ENCODE results near the gene FIGNL1.

The FIGNL1 gene

GRCh38 chr7:50428911-50429310 lies 21.2 kb downstream of the FIGNL1 start:
- Mint-ChIP-seq H3K9me3 (no peaks in the 10 kb centered on the region), H3K36me3 (no peaks in the 10 kb centered on the region), H3K27ac (no peak overlapping the region), H3K27me3 (no peaks in the 10 kb centered on the region), H3K4me1 (no peaks in the 10 kb centered on the region), H3K4me3 (no peak overlapping the region)
- CTCF ChIA-PET, result interaction anchor here (1.1 kb wide), 1 partner anchor 11 kb away, joined by 4 read pairs; no protein-coding TSS in a partner anchor
- DNase-seq, result no peak

- H3K27ac Mint-ChIP-seq, result no peak overlapping the region
- H3K27me3 Mint-ChIP-seq, result peaks cover 5% of the 10 kb centered on the region
- no peaks in the 10 kb centered on the region for H3K36me3 Mint-ChIP-seq
- CTCF ChIA-PET, result interaction anchor here (1.4 to 2.3 kb wide), 3 partner anchors 9 to 285 kb away, joined by 4 to 12 read pairs (median 6); no protein-coding TSS in a partner anchor
- no peak for DNase-seq
- no peaks in the 10 kb centered on the region for H3K4me1 Mint-ChIP-seq
- H3K4me3 Mint-ChIP-seq, result no peak overlapping the region
- no peaks in the 10 kb centered on the region for H3K9me3 Mint-ChIP-seq
Observed at GRCh38 chr7:50427518-50427917, 22.6 kb downstream of the FIGNL1 start.

- CTCF ChIA-PET, result interaction anchor here (0.8 to 2.3 kb wide), 5 partner anchors 8 to 284 kb away, joined by 3 to 12 read pairs (median 4); no protein-coding TSS in a partner anchor
- Mint-ChIP-seq H3K4me1 (no peaks in the 10 kb centered on the region), H3K4me3 (no peak overlapping the region), H3K27ac (no peak overlapping the region), H3K27me3 (peaks cover 5% of the 10 kb centered on the region), H3K9me3 (no peaks in the 10 kb centered on the region), H3K36me3 (no peaks in the 10 kb centered on the region)
- DNase-seq, result no peak
Observed at GRCh38 chr7:50426280-50427045, 23.7 kb downstream of the FIGNL1 start.

- CTCF ChIA-PET, result interaction anchor here (1.5 kb wide), 1 partner anchor 282 kb away, joined by 3 read pairs; no protein-coding TSS in a partner anchor
- no peak overlapping the region for H3K4me3 Mint-ChIP-seq
- H3K36me3 Mint-ChIP-seq, result no peaks in the 10 kb centered on the region
- H3K27me3 Mint-ChIP-seq, result peaks cover 12% of the 10 kb centered on the region
- DNase-seq, result no peak
- no peaks in the 10 kb centered on the region for H3K4me1 Mint-ChIP-seq
- no peak overlapping the region for H3K27ac Mint-ChIP-seq
- no peaks in the 10 kb centered on the region for H3K9me3 Mint-ChIP-seq
Observed at GRCh38 chr7:50425318-50425717, 24.8 kb downstream of the FIGNL1 start.

- no peaks in the 10 kb centered on the region for H3K4me1 Mint-ChIP-seq
- CTCF ChIA-PET, result interaction anchor here (0.8 to 2.8 kb wide), 2 partner anchors 21 to 281 kb away, joined by 3 to 6 read pairs; no protein-coding TSS in a partner anchor
- no peaks in the 10 kb centered on the region for H3K9me3 Mint-ChIP-seq
- H3K27me3 Mint-ChIP-seq, result peaks cover 15% of the 10 kb centered on the region
- H3K27ac Mint-ChIP-seq, result no peak overlapping the region
- H3K4me3 Mint-ChIP-seq, result no peak overlapping the region
- DNase-seq, result no peak
- no peaks in the 10 kb centered on the region for H3K36me3 Mint-ChIP-seq
Observed at GRCh38 chr7:50423860-50424259, 26.3 kb downstream of the FIGNL1 start.

GRCh38 chr7:50422858-50423257 lies 27.3 kb downstream of the FIGNL1 start:
- H3K27me3 Mint-ChIP-seq, result peaks cover 18% of the 10 kb centered on the region
- CTCF ChIA-PET, result interaction anchor here (0.9 to 9.2 kb wide), 6 partner anchors 24 to 330 kb away, joined by 3 to 117 read pairs (median 11); partner anchors contain the start of gene ZPBP
- DNase-seq, result no peak
- no peaks in the 10 kb centered on the region for H3K36me3 Mint-ChIP-seq
- H3K27ac Mint-ChIP-seq, result no peak overlapping the region
- no peak overlapping the region for H3K4me3 Mint-ChIP-seq
- H3K9me3 Mint-ChIP-seq, result no peaks in the 10 kb centered on the region
- H3K4me1 Mint-ChIP-seq, result peaks cover 3% of the 10 kb centered on the region

GRCh38 chr7:50421043-50421442 lies 29.1 kb downstream of the FIGNL1 start:
- Mint-ChIP-seq H3K9me3 (no peaks in the 10 kb centered on the region), H3K4me3 (no peak overlapping the region), H3K27me3 (peaks cover 18% of the 10 kb centered on the region), H3K36me3 (no peaks in the 10 kb centered on the region), H3K27ac (no peak overlapping the region), H3K4me1 (peaks cover 20% of the 10 kb centered on the region)
- CTCF ChIA-PET, result interaction anchor here (1.4 to 9.2 kb wide), 7 partner anchors 17 to 328 kb away, joined by 4 to 117 read pairs (median 16); partner anchors contain the start of gene ZPBP
- no peak for DNase-seq

GRCh38 chr7:50418526-50419290 lies 31.4 kb downstream of the FIGNL1 start:
- DNase-seq, result no peak
- peaks cover 34% of the 10 kb centered on the region for H3K4me1 Mint-ChIP-seq
- peaks cover 18% of the 10 kb centered on the region for H3K27me3 Mint-ChIP-seq
- H3K4me3 Mint-ChIP-seq, result no peak overlapping the region
- CTCF ChIA-PET, result interaction anchor here (0.8 to 9.2 kb wide), 41 partner anchors 8 to 329 kb away, joined by 3 to 117 read pairs (median 5); partner anchors contain the start of genes FIGNL1, IKZF1 and ZPBP
- H3K9me3 Mint-ChIP-seq, result no peaks in the 10 kb centered on the region
- H3K27ac Mint-ChIP-seq, result no peak overlapping the region
- H3K36me3 Mint-ChIP-seq, result no peaks in the 10 kb centered on the region

- CTCF ChIA-PET, result interaction anchor here (0.6 to 9.2 kb wide), 43 partner anchors 9 to 329 kb away, joined by 3 to 117 read pairs (median 5); partner anchors contain the start of genes FIGNL1, IKZF1 and ZPBP
- Mint-ChIP-seq H3K4me1 (peaks cover 34% of the 10 kb centered on the region), H3K9me3 (no peaks in the 10 kb centered on the region)
Observed at GRCh38 chr7:50418086-50418515, 32.0 kb downstream of the FIGNL1 start.

GRCh38 chr7:50416527-50417182 lies 33.5 kb downstream of the FIGNL1 start:
- no peaks in the 10 kb centered on the region for H3K9me3 Mint-ChIP-seq
- H3K27ac Mint-ChIP-seq, result peak overlapping the region; percentile 68
- H3K27me3 Mint-ChIP-seq, result peaks cover 13% of the 10 kb centered on the region
- CTCF ChIA-PET, result interaction anchor here (0.6 to 9.2 kb wide), 25 partner anchors 11 to 323 kb away, joined by 3 to 117 read pairs (median 7); partner anchors contain the start of genes IKZF1 and ZPBP
- peaks cover 39% of the 10 kb centered on the region for H3K4me1 Mint-ChIP-seq
- no peak for DNase-seq
- H3K4me3 Mint-ChIP-seq, result peak overlapping the region; percentile 70
- no peaks in the 10 kb centered on the region for H3K36me3 Mint-ChIP-seq

More at GRCh38 chr7:50418086-50418515, 32.0 kb downstream of the FIGNL1 start:
- no peak overlapping the region for H3K4me3 Mint-ChIP-seq
- no peaks in the 10 kb centered on the region for H3K36me3 Mint-ChIP-seq
- peaks cover 16% of the 10 kb centered on the region for H3K27me3 Mint-ChIP-seq
- H3K27ac Mint-ChIP-seq, result no peak overlapping the region
- DNase-seq, result peak; percentile 83

- H3K4me3 Mint-ChIP-seq, result peak overlapping the region; percentile 70
- peaks cover 43% of the 10 kb centered on the region for H3K4me1 Mint-ChIP-seq
- no peaks in the 10 kb centered on the region for H3K9me3 Mint-ChIP-seq
- peak overlapping the region; percentile 35 for H3K27ac Mint-ChIP-seq
- CTCF ChIA-PET, result interaction anchor here (0.7 to 9.2 kb wide), 15 partner anchors 11 to 323 kb away, joined by 3 to 117 read pairs (median 15); partner anchors contain the start of genes IKZF1 and ZPBP
- H3K27me3 Mint-ChIP-seq, result peaks cover 9% of the 10 kb centered on the region
- peak; percentile 43 for DNase-seq
- H3K36me3 Mint-ChIP-seq, result no peaks in the 10 kb centered on the region
Observed at GRCh38 chr7:50415844-50416364, 34.2 kb downstream of the FIGNL1 start.

- peaks cover 3% of the 10 kb centered on the region for H3K36me3 Mint-ChIP-seq
- CTCF ChIA-PET, result interaction anchor here (0.7 to 9.2 kb wide), 3 partner anchors 43 to 271 kb away, joined by 3 to 117 read pairs (median 3); no protein-coding TSS in a partner anchor
- H3K4me3 Mint-ChIP-seq, result no peak overlapping the region
- H3K27ac Mint-ChIP-seq, result no peak overlapping the region
- H3K4me1 Mint-ChIP-seq, result peaks cover 63% of the 10 kb centered on the region
- DNase-seq, result no peak
- peaks cover 3% of the 10 kb centered on the region for H3K27me3 Mint-ChIP-seq
- H3K9me3 Mint-ChIP-seq, result no peaks in the 10 kb centered on the region
Observed at GRCh38 chr7:50413561-50413960, 36.6 kb downstream of the FIGNL1 start.

- H3K4me1 Mint-ChIP-seq, result peaks cover 61% of the 10 kb centered on the region
- no peaks in the 10 kb centered on the region for H3K27me3 Mint-ChIP-seq
- H3K36me3 Mint-ChIP-seq, result peaks cover 3% of the 10 kb centered on the region
- no peak overlapping the region for H3K4me3 Mint-ChIP-seq
- CTCF ChIA-PET, result interaction anchor here (1.5 kb wide), 1 partner anchor 270 kb away, joined by 3 read pairs; no protein-coding TSS in a partner anchor
- H3K9me3 Mint-ChIP-seq, result no peaks in the 10 kb centered on the region
- H3K27ac Mint-ChIP-seq, result peak overlapping the region; percentile 44
- no peak for DNase-seq
Observed at GRCh38 chr7:50412973-50413372, 37.2 kb downstream of the FIGNL1 start.
